ENCODE measurements around the gene ADAM12.

DNA sequence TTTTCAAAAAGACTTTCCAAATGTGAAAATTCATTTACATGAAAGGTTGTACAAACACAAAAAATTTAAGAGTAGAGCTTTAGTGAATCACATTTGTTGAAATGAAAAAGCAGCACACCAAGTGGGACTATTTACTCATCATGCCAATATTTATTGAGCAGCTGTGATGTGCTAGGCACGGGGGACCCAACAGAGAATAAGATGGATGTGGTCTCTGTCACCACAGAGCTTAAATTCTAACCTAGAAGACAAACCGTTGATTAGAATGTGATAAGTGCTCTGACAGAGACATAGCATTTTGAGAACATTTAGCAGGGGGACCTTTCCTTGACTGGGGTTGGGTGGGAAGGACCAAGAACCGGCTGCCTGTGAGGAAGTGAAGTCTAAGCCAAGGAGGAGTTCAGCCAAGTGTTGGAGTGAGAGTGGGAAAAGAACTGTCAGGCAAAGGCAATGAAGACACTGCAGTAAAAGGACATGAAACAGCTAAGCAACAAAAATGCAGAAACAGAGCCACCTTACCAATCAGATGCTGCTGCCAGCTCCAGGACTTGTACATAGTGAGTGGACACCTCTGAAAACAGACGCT is 19.1 kb downstream of the ADAM12 start:
- TF ChIP-seq CTCF (IDR thresholded peaks at IDR 0.05) (no peak), POLR2AphosphoS5 (IDR thresholded peaks at IDR 0.05) (no peak), POLR2A (IDR thresholded peaks at IDR 0.05) (no peak)

Measured in suprapubic skin (tissue), 4 donors.